H9 (cell line): ENCODE results near the gene TMIGD2. TPM values are rescaled to one million over a fixed set of nuclear protein-coding genes. Genes with fewer than 3 reads are reported as not detected.

Experiments
- DNase-seq: peaks from one replicate; pipeline ENCODE4 v3.0.0-alpha.2; 2017
- H2AFZ ChIP-seq: one replicate; pipeline ENCODE4 v1.6.1; 2013; ENCODE audit warnings: mild to moderate bottlenecking, low read length, control low read depth, moderate library complexity
- H2AK5ac ChIP-seq: 2 replicates; pipeline ENCODE4 v1.6.1; 2013; ENCODE audit warnings: low read length, control low read depth, mixed read lengths; ENCODE audit not compliant: insufficient read length
- H2BK120ac ChIP-seq: one replicate; pipeline ENCODE4 v1.6.1; 2013; ENCODE audit warnings: low read depth, mild to moderate bottlenecking, low read length, control low read depth, inconsistent platforms; ENCODE audit not compliant: poor library complexity, severe bottlenecking
- H2BK12ac ChIP-seq: 2 replicates; pipeline ENCODE4 v1.6.1; 2013; ENCODE audit warnings: low read length, control low read depth, mixed read lengths, low read depth; ENCODE audit not compliant: insufficient read length
- H2BK15ac ChIP-seq: 2 replicates; pipeline ENCODE4 v1.6.1; 2013; ENCODE audit warnings: low read depth, low read length, control low read depth
- H2BK20ac ChIP-seq: one replicate; pipeline ENCODE4 v1.6.1; 2013; ENCODE audit warnings: low read depth, mild to moderate bottlenecking, low read length, control low read depth, inconsistent platforms; ENCODE audit not compliant: poor library complexity, severe bottlenecking
- H2BK5ac ChIP-seq: 2 replicates; pipeline ENCODE4 v1.6.1; 2013; ENCODE audit warnings: low read length, control low read depth, mixed read lengths; ENCODE audit not compliant: insufficient read length
- H3K14ac ChIP-seq: 2 replicates; pipeline ENCODE4 v1.6.1; 2013; ENCODE audit warnings: low read length, control low read depth; ENCODE audit not compliant: insufficient read depth
- H3K18ac ChIP-seq: 2 replicates; pipeline ENCODE4 v1.6.1; 2013; ENCODE audit warnings: low read depth, mild to moderate bottlenecking, mixed read lengths, low read length, control low read depth; ENCODE audit not compliant: insufficient read length
- H3K23ac ChIP-seq: 2 replicates; pipeline ENCODE4 v1.6.1; 2013; ENCODE audit warnings: low read length, control low read depth, mixed read lengths, low read depth; ENCODE audit not compliant: insufficient read length
- H3K23me2 ChIP-seq: 2 replicates; pipeline ENCODE4 v1.6.1; 2013; ENCODE audit warnings: low read depth, mild to moderate bottlenecking, mixed read lengths, low read length, control low read depth; ENCODE audit not compliant: insufficient read length, poor library complexity, severe bottlenecking
- H3K27ac ChIP-seq: 2 replicates; pipeline ENCODE4 v1.5.1; 2013; ENCODE audit warnings: low read length, control low read depth, mixed read lengths, low read depth; ENCODE audit not compliant: insufficient read length
- H3K27me3 ChIP-seq: 2 replicates; pipeline ENCODE4 v1.6.1; 2013; ENCODE audit warnings: low read length, control low read depth, inconsistent platforms; ENCODE audit not compliant: insufficient read depth
- H3K4ac ChIP-seq: 2 replicates; pipeline ENCODE4 v1.6.1; 2013; ENCODE audit warnings: low read depth, mild to moderate bottlenecking, control low read depth, inconsistent platforms, low read length, moderate library complexity
- H3K4me1 ChIP-seq: 2 replicates; pipeline ENCODE4 v1.6.1; 2013; ENCODE audit warnings: low read length, control low read depth, inconsistent platforms; ENCODE audit not compliant: insufficient read depth
- H3K4me2 ChIP-seq: 2 replicates; pipeline ENCODE4 v1.6.1; 2013; ENCODE audit warnings: low read length, control low read depth, mixed read lengths; ENCODE audit not compliant: insufficient read length, insufficient read depth
- H3K56ac ChIP-seq: 2 replicates; pipeline ENCODE4 v1.6.1; 2013; ENCODE audit warnings: low read depth, mild to moderate bottlenecking, mixed read lengths, low read length, control low read depth; ENCODE audit not compliant: insufficient read length
- H3K79me1 ChIP-seq: 2 replicates; pipeline ENCODE4 v1.6.1; 2013; ENCODE audit warnings: low read depth, mild to moderate bottlenecking, moderate library complexity, low read length, control low read depth, inconsistent platforms; ENCODE audit not compliant: insufficient read depth, poor library complexity, severe bottlenecking
- H3K79me2 ChIP-seq: 2 replicates; pipeline ENCODE4 v1.6.1; 2013; ENCODE audit warnings: low read length, control low read depth, inconsistent platforms; ENCODE audit not compliant: insufficient read depth
- H3K9ac ChIP-seq: 2 replicates; pipeline ENCODE4 v1.6.1; 2013; ENCODE audit warnings: low read length, control low read depth, mixed read lengths; ENCODE audit not compliant: insufficient read length; ENCODE audit errors: extremely low read depth
- H3K9me3 ChIP-seq: one replicate; pipeline ENCODE4 v1.6.1; 2013; ENCODE audit warnings: low read depth, low read length, inconsistent platforms; ENCODE audit not compliant: control insufficient read depth
- H3T11ph ChIP-seq: one replicate; pipeline ENCODE4 v1.6.1; 2013; ENCODE audit warnings: mild to moderate bottlenecking, low read length, control low read depth, inconsistent platforms
- H4K20me1 ChIP-seq: one replicate; pipeline ENCODE4 v1.6.1; 2013; ENCODE audit not compliant: control insufficient read depth, insufficient read length, insufficient read depth
- H4K5ac ChIP-seq: 2 replicates; pipeline ENCODE4 v1.6.1; 2013; ENCODE audit warnings: low read depth, mild to moderate bottlenecking, mixed read lengths, low read length, control low read depth; ENCODE audit not compliant: insufficient read length
- H4K8ac ChIP-seq: replicated peaks from 2 replicates; pipeline ENCODE4 v1.6.1; 2013; ENCODE audit warnings: low read length, control low read depth, mixed read lengths, low read depth; ENCODE audit not compliant: insufficient read length
- H4K91ac ChIP-seq: 2 replicates; pipeline ENCODE4 v1.6.1; 2013; ENCODE audit warnings: low read depth, mild to moderate bottlenecking, moderate library complexity, mixed read lengths, low read length, control low read depth; ENCODE audit not compliant: insufficient read length
- H3K27ac Mint-ChIP-seq, 3 experiments: 2 replicates in 2 of 3; 3 replicates in 1 of 3; pipeline ENCODE4 v1.8.0; 2020 to 2021; ENCODE audit warnings: mixed read lengths in 3 of 3, mild to moderate bottlenecking in 1 of 3, moderate library complexity in 1 of 3
- H3K27me3 Mint-ChIP-seq: 2 replicates; pipeline ENCODE4 v1.8.0; 2021; ENCODE audit warnings: low read depth, mild to moderate bottlenecking, moderate library complexity, mixed read lengths
- H3K36me3 Mint-ChIP-seq, 3 experiments: 2 replicates in 2 of 3; 3 replicates in 1 of 3; pipeline ENCODE4 v1.8.0; 2020 to 2021; ENCODE audit warnings: low read depth in 3 of 3, mixed read lengths in 3 of 3; ENCODE audit not compliant: insufficient read depth in 1 of 3
- H3K4me1 Mint-ChIP-seq, 2 experiments: 2 replicates each; pipeline ENCODE4 v1.8.0; 2020; ENCODE audit warnings: mixed read lengths in 2 of 2
- H3K4me3 Mint-ChIP-seq, 2 experiments: 2 replicates in 1 of 2; 3 replicates in 1 of 2; pipeline ENCODE4 v1.8.0; 2020 to 2021; ENCODE audit warnings: mild to moderate bottlenecking in 2 of 2, mixed read lengths in 2 of 2, moderate library complexity in 1 of 2
- H3K9me3 Mint-ChIP-seq, 2 experiments: 2 replicates in 1 of 2; 3 replicates in 1 of 2; pipeline ENCODE4 v1.8.0; 2020; ENCODE audit warnings: mild to moderate bottlenecking in 2 of 2, mixed read lengths in 2 of 2, moderate library complexity in 1 of 2
- WGBS: extraction: QIAGEN DNeasy Blood & Tissue Kit; methylation state at CpG from one replicate; pipeline ENCODE4 v1.1.7; 2013; ENCODE audit warnings: missing lambda C conversion rate, low lambda C conversion rate, mixed read lengths; ENCODE audit not compliant: insufficient read length; ENCODE audit errors: extremely low coverage; 5-methylcytosine and 5-hydroxymethylcytosine counted together
- total RNA-seq: library from RNA; stranded (reverse); gene quantifications from 2 replicates; pipeline ENCODE4 v1.2.1, GENCODE V29; 2021
- TF ChIP-seq, protein P1 (sequence below): fragments of 200-600 bp; sonication (generic); conservative IDR thresholded peaks from 3 replicates; pipeline ENCODE4 v1.8.0; 2021; ENCODE audit warnings: antibody characterized with exemption, mild to moderate bottlenecking

The TMIGD2 gene
- total RNA-seq, 1 experiment from 2014 or later: 0.26 TPM

DNA sequence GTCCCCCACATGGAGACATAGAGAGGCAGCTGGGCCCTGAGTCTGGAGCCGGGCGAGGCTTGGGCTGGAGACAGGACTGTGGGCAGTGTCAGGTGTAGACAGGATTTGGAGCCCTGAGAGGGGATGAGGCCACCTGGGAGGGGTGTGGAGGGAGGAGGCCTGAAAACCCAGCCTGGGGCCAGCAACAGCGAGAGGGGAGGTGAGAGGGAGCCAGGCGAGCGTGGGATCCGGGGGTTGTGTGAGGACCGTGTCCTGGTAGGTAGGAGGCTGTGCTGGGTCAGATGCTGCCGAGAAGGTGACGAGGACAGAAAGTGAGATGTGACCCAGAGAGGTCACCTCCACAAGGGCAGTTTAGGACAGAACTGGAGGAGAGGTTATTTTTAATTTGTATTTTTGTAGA lies 48.5 kb upstream of the TMIGD2 start:
- H2AFZ ChIP-seq: no peak overlapping the region
- H2BK12ac ChIP-seq: no peak overlapping the region
- H3K9me3 ChIP-seq: no peaks in the 10 kb centered on the region
- no peak overlapping the region for H4K8ac ChIP-seq
- no peaks in the 10 kb centered on the region for H4K20me1 ChIP-seq
- TF ChIP-seq, protein P1, sequence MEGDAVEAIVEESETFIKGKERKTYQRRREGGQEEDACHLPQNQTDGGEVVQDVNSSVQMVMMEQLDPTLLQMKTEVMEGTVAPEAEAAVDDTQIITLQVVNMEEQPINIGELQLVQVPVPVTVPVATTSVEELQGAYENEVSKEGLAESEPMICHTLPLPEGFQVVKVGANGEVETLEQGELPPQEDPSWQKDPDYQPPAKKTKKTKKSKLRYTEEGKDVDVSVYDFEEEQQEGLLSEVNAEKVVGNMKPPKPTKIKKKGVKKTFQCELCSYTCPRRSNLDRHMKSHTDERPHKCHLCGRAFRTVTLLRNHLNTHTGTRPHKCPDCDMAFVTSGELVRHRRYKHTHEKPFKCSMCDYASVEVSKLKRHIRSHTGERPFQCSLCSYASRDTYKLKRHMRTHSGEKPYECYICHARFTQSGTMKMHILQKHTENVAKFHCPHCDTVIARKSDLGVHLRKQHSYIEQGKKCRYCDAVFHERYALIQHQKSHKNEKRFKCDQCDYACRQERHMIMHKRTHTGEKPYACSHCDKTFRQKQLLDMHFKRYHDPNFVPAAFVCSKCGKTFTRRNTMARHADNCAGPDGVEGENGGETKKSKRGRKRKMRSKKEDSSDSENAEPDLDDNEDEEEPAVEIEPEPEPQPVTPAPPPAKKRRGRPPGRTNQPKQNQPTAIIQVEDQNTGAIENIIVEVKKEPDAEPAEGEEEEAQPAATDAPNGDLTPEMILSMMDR: no peak
- no peak overlapping the region for H2BK20ac ChIP-seq
- DNase-seq: no peak
- no peak overlapping the region for H3K23ac ChIP-seq
- no peak overlapping the region for H4K5ac ChIP-seq
- H3K4ac ChIP-seq: no peak overlapping the region
- no peaks in the 10 kb centered on the region for H3K79me2 ChIP-seq
- H3T11ph ChIP-seq: no peak overlapping the region
- Mint-ChIP-seq H3K27me3 (no peaks in the 10 kb centered on the region), H3K9me3 (no peaks in the 10 kb centered on the region; a peak in 2 of 5 replicates), H3K4me1 (peaks cover 0 to 2% of the 10 kb centered on the region in 2 experiments; a peak in 1 of 4 replicates), H3K27ac (peak overlapping the region in 1 of 3 experiments; percentile 8; a peak in 1 of 7 replicates), H3K36me3 (peaks cover 16 to 60% (median 58%) of the 10 kb centered on the region in 3 experiments; a peak in 6 of 7 replicates), H3K4me3 (no peak overlapping the region)
- H3K27ac ChIP-seq: no peak overlapping the region
- no peaks in the 10 kb centered on the region for H3K4me1 ChIP-seq
- H2AK5ac ChIP-seq: no peak overlapping the region
- H2BK120ac ChIP-seq: no peak overlapping the region
- H3K23me2 ChIP-seq: no peaks in the 10 kb centered on the region
- H3K9ac ChIP-seq: no peak overlapping the region
- no peak overlapping the region for H3K18ac ChIP-seq
- WGBS: no CpG with 5 or more reads among the region's 9 CpGs
- no peak overlapping the region for H2BK15ac ChIP-seq
- no peaks in the 10 kb centered on the region for H3K79me1 ChIP-seq
- H3K56ac ChIP-seq: no peak overlapping the region
- H4K91ac ChIP-seq: no peak overlapping the region
- H3K4me2 ChIP-seq: no peak overlapping the region
- no peak overlapping the region for H3K14ac ChIP-seq
- H3K27me3 ChIP-seq: no peaks in the 10 kb centered on the region
- no peak overlapping the region for H2BK5ac ChIP-seq
